ENCODE measurements around the gene CCM2. TPM values are rescaled to one million over a fixed set of nuclear protein-coding genes. Genes with fewer than 3 reads are reported as not detected.
A peak's percentile ranks its signal among the peaks of the same experiment; 100 is the strongest.
"Not testable (repeated sequence)": the region's sequence is repeated elsewhere in the genome, so short reads cannot be mapped to it uniquely, and the experiment has no call there.

The CCM2 gene
- total RNA-seq, 1 experiment from 2014 or later: 34.2 TPM

GRCh38 chr7:45026013-45026412 lies 26.0 kb downstream of the CCM2 start:
- in situ Hi-C loops (cut with HindIII; ENCODE audit: low sequenced_read_pairs): no loop called here
- DNase-seq (ENCODE audit: low spot score): no peak

GRCh38 chr7:45026984-45027773 lies 27.2 kb downstream of the CCM2 start:
- in situ Hi-C loops (cut with HindIII; ENCODE audit: low sequenced_read_pairs): no loop called here
- no peak for DNase-seq (ENCODE audit: low spot score)

- no peak for DNase-seq (ENCODE audit: low spot score)
- in situ Hi-C loops (cut with HindIII; ENCODE audit: low sequenced_read_pairs): no loop called here
Measured at GRCh38 chr7:45027774-45028114, 27.7 kb downstream of the CCM2 start.

GRCh38 chr7:45028138-45028919 lies 28.3 kb downstream of the CCM2 start:
- no peak for DNase-seq (ENCODE audit: low spot score)
- in situ Hi-C loops (cut with HindIII; ENCODE audit: low sequenced_read_pairs): no loop called here

- in situ Hi-C loops (cut with HindIII; ENCODE audit: low sequenced_read_pairs): no loop called here
- DNase-seq (ENCODE audit: low spot score): no peak
Measured at GRCh38 chr7:45028920-45029344, 28.9 kb downstream of the CCM2 start.

- in situ Hi-C loops (cut with HindIII; ENCODE audit: low sequenced_read_pairs): no loop called here
- peak; percentile 29 for DNase-seq (ENCODE audit: low spot score)
Measured at GRCh38 chr7:45031829-45032228, 31.8 kb downstream of the CCM2 start.

GRCh38 chr7:45032421-45032820 lies 32.4 kb downstream of the CCM2 start:
- in situ Hi-C loops (cut with HindIII; ENCODE audit: low sequenced_read_pairs): no loop called here
- DNase-seq (ENCODE audit: low spot score): peak; percentile 44

GRCh38 chr7:45033261-45033930 lies 33.4 kb downstream of the CCM2 start:
- in situ Hi-C loops (cut with HindIII; ENCODE audit: low sequenced_read_pairs): no loop called here
- peak; percentile 86 for DNase-seq (ENCODE audit: low spot score)

GRCh38 chr7:45033931-45034290 lies 33.9 kb downstream of the CCM2 start:
- DNase-seq (ENCODE audit: low spot score): peak; percentile 93
- in situ Hi-C loops (cut with HindIII; ENCODE audit: low sequenced_read_pairs): no loop called here

GRCh38 chr7:45034710-45035109 lies 34.7 kb downstream of the CCM2 start:
- in situ Hi-C loops (cut with HindIII; ENCODE audit: low sequenced_read_pairs); DNase-seq (ENCODE audit: low spot score): not testable (repeated sequence)

GRCh38 chr7:45035371-45035770 lies 35.4 kb downstream of the CCM2 start:
- in situ Hi-C loops (cut with HindIII; ENCODE audit: low sequenced_read_pairs): no loop called here
- DNase-seq (ENCODE audit: low spot score): no peak

- DNase-seq (ENCODE audit: low spot score): no peak
- in situ Hi-C loops (cut with HindIII; ENCODE audit: low sequenced_read_pairs): no loop called here
Measured at GRCh38 chr7:45035893-45036292, 35.9 kb downstream of the CCM2 start.

- DNase-seq (ENCODE audit: low spot score): no peak
- in situ Hi-C loops (cut with HindIII; ENCODE audit: low sequenced_read_pairs): no loop called here
Measured at GRCh38 chr7:45036317-45036716, 36.3 kb downstream of the CCM2 start.

GRCh38 chr7:45036796-45037195 lies 36.8 kb downstream of the CCM2 start:
- in situ Hi-C loops (cut with HindIII; ENCODE audit: low sequenced_read_pairs): no loop called here
- DNase-seq (ENCODE audit: low spot score): no peak

- in situ Hi-C loops (cut with HindIII; ENCODE audit: low sequenced_read_pairs): no loop called here
- no peak for DNase-seq (ENCODE audit: low spot score)
Measured at GRCh38 chr7:45037876-45038275, 37.9 kb downstream of the CCM2 start.

GRCh38 chr7:45039106-45039505 lies 39.1 kb downstream of the CCM2 start:
- in situ Hi-C loops (cut with HindIII; ENCODE audit: low sequenced_read_pairs): no loop called here
- DNase-seq (ENCODE audit: low spot score): no peak

GRCh38 chr7:45044338-45044737 lies 44.3 kb downstream of the CCM2 start:
- no peak for DNase-seq (ENCODE audit: low spot score)
- in situ Hi-C loops (cut with HindIII; ENCODE audit: low sequenced_read_pairs): no loop called here

- in situ Hi-C loops (cut with HindIII; ENCODE audit: low sequenced_read_pairs): no loop called here
- DNase-seq (ENCODE audit: low spot score): no peak
Measured at GRCh38 chr7:45048748-45049147, 48.7 kb downstream of the CCM2 start.

- in situ Hi-C loops (cut with HindIII; ENCODE audit: low sequenced_read_pairs): no loop called here
- DNase-seq (ENCODE audit: low spot score): no peak
Measured at GRCh38 chr7:45050198-45050597, 50.2 kb downstream of the CCM2 start.

GRCh38 chr7:45052011-45052410 lies 52.0 kb downstream of the CCM2 start:
- in situ Hi-C loops (cut with HindIII; ENCODE audit: low sequenced_read_pairs): no loop called here
- no peak for DNase-seq (ENCODE audit: low spot score)

All from G401 (cell line).